HG03060 (cell line): ENCODE measurements around the gene MAN2A1.

ENCODE experiments used
- ATAC-seq: cut with Tn5 transposase; IDR thresholded peaks from one replicate; pipeline ENCODE4 v1.9.1; 2021; ENCODE audit warnings: low read depth, moderate number of reproducible peaks; ENCODE audit not compliant: unreplicated experiment

MAN2A1 gene

GRCh38 chr5:109898269-109899162, 208.8 kb downstream of the MAN2A1 start:
- ATAC-seq = no peak

- ATAC-seq = no peak
These were observed 209.4 kb downstream of the MAN2A1 start for GRCh38 chr5:109899163-109899535.

GRCh38 chr5:109900461-109900860, 210.7 kb downstream of the MAN2A1 start:
- ATAC-seq = no peak

- no peak for ATAC-seq
These were observed 211.3 kb downstream of the MAN2A1 start for GRCh38 chr5:109900911-109901627.

- ATAC-seq = no peak
These were observed 211.9 kb downstream of the MAN2A1 start for GRCh38 chr5:109901628-109901981.

GRCh38 chr5:109903061-109903460, 213.3 kb downstream of the MAN2A1 start:
- ATAC-seq = no peak

- no peak for ATAC-seq
These were observed 216.2 kb downstream of the MAN2A1 start for GRCh38 chr5:109905906-109906305.

- no peak for ATAC-seq
These were observed 217.5 kb downstream of the MAN2A1 start for GRCh38 chr5:109907189-109907588.

GRCh38 chr5:109907731-109908130, 218.0 kb downstream of the MAN2A1 start:
- ATAC-seq = no peak

GRCh38 chr5:109908366-109908765, 218.6 kb downstream of the MAN2A1 start:
- ATAC-seq = no peak

- no peak for ATAC-seq
These were observed 221.1 kb downstream of the MAN2A1 start for GRCh38 chr5:109910874-109911273.

- no peak for ATAC-seq
These were observed 222.0 kb downstream of the MAN2A1 start for GRCh38 chr5:109911731-109912130.

GRCh38 chr5:109914906-109915305, 225.2 kb downstream of the MAN2A1 start:
- no peak for ATAC-seq

GRCh38 chr5:109916481-109917153, 226.9 kb downstream of the MAN2A1 start:
- ATAC-seq = no peak
